Stimulated activated CD4-positive, alpha-beta T cell treated with anti-CD3 and anti-CD28 coated beads, TNF-alpha, amount 100 ng/mL, for 1 hour (primary cell): ENCODE results near the gene SH3GL1.
A peak's percentile ranks its signal among the peaks of the same experiment; 100 is the strongest.

Experiments used
- DNase-seq, 3 donors: peaks; one replicate each; pipeline ENCODE4 v3.0.0-alpha.2; 2020; ENCODE audit warnings: low read depth in 3 of 3, low spot score in 1 of 3

The SH3GL1 gene

DNA sequence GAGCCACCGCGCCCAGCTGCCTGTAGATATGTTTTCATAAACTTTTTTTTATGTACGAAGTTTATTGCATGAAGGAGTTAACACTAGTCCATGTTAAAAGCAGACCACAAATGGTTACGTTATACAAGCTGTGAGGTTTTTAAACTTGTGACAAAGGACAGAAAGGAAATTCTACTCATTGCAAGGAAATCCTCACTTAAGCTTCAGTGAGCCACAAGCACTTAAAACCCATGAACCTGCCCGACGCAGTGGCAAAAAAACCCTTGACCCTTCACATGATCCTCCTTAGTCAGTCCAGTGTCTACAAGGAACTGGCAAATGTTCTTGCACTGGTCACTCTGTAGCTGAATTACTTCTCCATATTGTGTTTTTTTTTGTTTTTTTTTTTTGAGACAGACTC lies 52.8 kb downstream of the SH3GL1 start:
- DNase-seq: no peak

DNA sequence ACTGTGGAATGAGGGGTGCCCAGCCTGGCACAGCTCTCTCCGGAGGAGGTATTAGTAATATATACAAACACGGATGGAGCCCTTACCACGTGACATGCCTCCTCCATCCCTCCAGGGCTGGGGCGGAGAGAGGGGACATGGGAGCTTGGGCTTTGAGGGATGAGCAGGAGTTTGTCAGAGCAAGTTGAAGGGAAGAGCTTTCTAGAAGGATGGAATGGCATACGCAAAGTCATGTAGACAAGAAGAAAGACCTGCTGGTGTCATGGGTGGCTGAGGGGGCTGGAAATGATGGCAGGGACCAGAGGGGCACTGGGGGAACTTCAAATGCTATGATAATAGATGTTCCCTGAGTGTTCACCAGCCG lies 54.3 kb downstream of the SH3GL1 start:
- no peak for DNase-seq

DNA sequence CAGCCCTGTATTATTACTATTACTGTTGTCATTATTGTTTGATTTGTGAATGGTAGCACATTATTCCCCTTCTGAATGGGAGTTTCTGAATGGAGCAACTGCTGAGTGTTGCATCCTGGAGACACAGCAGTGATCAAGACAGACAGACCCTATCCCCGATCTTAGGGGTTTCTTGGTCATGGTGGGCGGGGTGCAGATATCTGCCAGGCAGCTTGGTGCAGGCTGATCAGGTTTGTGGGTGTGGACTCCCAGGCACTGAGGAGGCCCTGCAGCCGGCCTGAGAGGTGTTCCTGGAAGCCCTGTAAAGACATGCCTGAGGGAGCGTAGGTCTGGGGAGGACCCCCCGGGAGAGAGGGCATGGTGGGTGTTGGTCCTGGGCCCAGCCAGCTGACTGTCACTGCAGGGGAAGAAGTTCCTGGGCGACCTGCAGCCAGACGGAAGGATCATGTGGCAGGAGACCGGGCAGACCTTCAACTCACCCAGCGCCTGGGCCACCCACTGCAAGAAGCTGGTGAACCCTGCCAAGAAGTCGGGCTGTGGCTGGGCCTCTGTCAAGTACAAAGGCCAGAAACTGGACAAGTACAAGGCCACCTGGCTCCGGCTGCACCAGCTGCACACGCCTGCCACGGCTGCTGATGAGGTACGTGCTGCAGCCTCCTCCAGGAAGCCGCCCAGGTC lies 54.9 kb downstream of the SH3GL1 start:
- no peak for DNase-seq

DNA sequence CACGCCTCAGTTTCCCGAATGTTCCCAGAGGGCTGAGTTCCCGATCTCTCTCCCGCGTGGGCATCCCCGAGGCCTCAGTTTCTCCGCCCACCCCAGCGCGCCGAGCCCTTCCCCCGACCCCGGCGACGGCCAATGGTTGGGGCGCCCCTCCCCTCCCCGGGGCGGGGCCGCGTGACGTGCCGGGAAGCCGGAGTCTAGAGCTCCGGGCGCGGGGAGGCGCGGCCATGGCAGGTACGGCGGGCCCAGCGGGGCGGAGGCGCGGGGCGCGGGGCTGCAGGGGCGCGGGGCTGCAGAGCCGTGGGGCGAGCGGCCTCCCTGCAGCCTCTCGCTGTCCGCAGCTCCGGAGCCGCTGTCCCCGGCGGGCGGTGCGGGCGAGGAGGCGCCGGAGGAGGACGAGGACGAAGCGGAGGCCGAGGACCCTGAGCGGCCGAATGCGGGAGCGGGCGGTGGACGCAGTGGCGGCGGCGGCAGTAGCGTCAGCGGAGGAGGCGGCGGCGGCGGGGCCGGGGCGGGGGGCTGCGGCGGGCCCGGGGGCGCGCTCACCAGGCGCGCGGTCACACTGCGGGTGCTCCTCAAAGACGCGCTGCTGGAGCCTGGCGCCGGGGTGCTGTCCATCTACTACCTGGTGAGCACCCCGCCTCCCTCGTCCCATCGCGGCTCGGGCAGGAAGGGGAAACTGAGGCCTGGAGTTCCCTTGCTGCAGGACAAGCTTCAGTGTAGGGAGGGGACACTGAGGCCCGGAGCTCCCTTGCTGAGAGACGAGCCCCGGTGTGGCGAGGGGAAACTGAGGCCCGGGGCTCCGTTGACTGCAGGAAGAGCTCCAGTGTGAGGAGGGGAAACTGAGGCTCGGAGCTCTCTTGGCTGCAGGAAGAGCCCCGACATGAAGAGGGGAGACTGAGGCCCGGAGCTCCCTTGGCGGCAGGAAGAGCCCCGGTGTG lies 56.7 kb downstream of the SH3GL1 start, which contains the start of gene MPND:
Gene MPND (plus strand): TSS at position 193 of the 938 bp plus-strand sequence. CDS start 32 bp downstream, at position 225.
- DNase-seq: peak; percentile 69 to 95 (median 77)

DNA sequence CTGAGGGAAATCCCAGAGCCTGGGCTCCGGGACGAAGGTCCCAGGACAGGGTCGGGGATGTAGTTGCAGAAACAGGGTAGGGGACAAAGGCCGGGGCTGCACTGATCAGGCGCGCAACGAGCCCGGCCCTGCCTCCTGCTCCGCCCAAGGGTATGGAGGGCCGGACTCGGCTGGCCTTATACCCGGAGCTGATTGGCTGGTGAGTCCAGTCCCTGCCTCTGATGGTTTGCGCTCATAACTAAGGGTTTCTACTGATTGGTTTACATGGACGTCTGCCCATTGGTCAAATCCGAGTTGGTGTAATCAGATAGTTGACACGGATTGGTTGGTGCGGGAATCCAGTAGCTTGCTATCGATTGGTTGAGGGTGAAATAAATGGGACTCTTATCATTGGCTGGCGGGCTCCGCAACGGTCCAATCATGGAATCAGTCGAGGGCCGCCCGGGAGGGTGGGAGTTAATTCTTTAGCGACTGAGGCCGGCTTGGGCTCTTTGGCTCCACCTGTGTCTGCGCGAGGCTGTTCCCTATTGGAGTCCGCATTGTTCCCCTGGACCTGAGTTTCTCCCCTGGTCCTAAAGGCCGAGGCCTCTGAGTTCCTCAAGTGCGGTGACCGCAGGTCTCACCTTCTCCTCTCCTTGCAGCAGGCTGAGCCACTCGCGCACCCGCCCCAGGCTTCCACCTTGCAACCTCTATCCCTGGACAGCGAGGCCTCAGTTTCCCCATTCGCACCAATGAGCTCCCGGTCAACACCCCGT lies 57.6 kb downstream of the SH3GL1 start:
- peak; percentile 72 to 86 (median 82) for DNase-seq

DNA sequence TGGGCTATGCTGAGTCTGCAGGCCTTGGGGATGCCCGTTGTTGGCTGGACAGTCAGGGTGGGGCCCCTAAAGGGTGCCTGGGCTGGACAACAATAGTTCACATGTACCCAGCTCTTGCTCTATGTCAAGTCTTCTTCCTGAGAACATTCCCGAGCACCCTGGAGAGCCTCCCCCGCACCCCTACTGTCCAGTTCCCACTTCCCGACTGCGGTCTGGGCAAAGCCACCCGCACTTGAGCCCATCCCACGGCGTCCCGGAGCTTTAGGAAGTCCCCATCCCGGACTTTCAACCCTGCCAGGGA lies 58.1 kb downstream of the SH3GL1 start:
- no peak for DNase-seq

DNA sequence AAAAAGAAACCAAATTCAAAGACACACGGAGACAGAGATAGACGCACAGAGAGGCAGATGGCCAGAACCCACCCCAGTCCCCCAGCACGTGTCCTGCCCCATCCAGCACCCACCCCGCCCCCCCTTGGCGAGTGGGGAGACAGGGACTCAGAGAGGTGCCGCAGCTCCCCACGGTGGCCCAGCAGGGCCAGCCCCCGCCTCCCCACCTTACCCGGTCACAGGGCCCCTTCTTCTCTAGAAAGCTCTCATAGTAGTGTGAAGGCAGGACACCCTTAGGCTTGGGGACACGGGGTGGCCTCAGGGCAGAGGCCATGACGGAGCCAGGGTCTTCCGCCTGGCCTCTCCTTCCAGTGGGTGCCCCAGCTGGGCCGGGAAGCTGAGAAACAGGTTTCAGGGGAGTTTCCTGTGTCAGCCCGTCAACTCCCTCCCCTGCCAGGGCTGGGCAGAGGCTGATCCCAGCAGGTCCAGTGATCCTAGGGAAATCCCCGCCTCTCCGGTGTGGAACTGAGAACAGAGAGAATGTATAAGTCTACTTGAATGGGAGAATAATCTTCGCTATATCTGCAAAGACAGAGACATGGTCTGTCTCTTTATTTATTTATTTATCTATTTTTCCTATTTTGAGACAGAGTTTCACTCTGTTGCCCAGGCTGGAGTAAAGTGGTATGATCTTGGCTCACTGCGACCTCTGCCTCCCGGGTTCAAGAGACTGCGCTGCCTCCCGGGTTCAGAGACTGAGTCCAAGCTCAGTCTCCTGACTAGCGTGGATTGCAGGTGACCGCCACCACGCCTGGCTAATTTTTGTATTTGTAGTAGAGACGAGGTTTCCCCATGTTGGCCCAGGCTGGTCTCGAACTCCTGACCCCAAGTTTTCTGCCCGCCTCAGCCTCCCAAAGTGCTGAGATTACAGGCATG lies 61.6 kb downstream of the SH3GL1 start, which contains the start of gene STAP2:
Gene STAP2 (minus strand): TSS at position 387 of the 915 bp plus-strand sequence. CDS start 74 bp downstream, at position 313.
- no peak for DNase-seq

DNA sequence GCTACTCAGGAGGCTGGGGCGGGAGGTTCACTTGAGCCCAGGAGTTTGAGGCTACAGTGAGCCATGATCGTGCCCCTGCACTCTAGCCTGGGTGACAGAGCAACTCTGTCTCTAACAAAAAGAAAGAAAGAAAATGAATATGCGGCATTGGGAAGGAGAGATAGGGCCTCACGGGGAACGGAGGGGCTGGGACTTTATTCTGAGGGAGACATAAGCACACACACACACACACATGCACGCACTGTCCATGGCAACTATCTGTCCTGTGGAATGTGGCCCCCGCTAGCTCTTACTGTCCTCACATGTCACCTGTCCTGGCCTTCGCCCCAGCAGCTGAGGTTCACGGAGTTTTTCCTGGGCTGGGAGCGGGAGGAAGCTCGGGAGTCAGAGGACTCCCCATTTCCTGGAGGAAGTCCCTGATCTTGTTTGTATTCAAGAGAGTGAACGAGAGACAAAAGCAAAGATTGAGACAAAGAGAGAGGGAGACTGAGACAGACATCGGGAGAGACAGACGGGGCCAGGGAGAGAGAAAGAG lies 62.4 kb downstream of the SH3GL1 start:
- no peak for DNase-seq

DNA sequence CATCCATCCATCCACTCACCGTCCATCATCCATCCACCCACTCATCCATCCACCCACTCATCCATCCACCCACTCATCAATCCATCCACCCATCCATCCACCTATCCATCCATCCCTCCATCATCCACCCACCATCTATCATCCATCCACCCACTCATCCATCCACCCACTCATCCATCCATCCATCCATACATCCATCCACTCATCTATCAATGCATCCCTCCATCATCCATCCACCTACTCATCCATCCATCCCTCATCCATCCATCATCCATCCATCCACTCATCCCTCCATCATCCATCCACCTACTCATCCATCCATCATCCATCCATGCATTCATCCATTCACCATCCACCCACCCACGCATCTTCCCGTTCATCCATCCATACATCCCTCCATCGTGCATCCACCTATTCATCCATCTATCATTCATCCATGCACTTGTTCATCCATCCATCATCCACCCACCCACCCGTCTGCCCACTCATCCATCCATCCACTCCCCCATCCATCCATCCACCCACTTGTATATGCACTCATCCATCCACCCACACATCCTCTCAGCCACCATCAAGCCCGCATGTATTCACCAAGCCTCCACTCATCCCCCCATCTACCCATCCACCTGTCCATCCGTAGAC lies 65.3 kb downstream of the SH3GL1 start:
- no peak for DNase-seq

DNA sequence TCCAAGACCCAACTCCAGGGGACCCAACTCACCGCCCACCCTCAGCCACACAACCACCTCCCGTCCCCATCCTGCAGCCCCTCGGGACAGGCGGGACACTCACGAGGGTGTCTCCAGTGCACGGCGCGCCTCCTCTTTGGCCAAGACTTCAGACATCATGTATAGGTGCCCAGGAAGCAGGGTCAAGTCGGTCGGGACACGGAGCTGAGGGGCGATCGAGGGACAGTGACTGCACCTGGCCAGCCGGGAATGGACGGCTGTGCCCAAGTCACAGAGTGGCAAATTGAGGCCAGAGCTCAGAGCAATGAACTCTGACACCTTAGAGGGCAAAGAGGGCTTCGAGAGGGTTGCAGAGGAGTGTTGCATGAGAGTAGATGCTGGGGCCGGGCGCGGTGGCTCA lies 70.5 kb downstream of the SH3GL1 start:
- DNase-seq: no peak

DNA sequence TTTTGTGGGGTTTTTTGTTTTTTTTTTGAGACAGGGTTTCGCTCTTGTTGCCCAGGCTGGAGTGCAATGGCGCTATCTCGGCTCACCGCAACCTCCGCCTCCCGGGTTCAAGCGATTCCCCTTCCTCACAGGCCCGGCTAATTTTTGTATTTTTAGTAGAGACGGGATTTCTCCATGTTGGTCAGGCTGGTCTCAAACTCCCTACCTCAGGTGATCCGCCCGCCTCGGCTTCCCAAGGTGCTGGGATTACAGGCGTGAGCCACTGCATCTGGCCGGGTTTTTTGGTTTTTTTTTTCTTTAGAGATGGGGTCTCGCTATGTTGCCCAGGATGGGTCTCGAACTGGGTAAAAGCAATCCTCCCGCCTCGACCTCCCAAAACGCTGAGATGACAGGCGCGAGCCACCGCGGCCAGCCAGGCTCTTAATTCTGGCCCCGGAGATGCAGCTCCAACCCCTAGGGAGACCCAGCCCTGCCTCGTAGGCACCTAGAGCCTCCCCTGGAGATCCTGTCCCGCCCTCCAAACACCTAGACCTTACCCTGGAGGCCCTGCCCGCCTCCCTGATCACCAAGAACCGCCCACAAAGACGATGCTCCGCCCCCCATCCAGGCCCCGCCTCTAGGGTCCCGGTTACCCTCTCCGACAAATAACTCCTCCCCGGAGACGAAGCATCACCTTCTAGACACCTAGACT lies 71.2 kb downstream of the SH3GL1 start:
- peak in 1 of 3 donors; percentile 45 for DNase-seq

DNA sequence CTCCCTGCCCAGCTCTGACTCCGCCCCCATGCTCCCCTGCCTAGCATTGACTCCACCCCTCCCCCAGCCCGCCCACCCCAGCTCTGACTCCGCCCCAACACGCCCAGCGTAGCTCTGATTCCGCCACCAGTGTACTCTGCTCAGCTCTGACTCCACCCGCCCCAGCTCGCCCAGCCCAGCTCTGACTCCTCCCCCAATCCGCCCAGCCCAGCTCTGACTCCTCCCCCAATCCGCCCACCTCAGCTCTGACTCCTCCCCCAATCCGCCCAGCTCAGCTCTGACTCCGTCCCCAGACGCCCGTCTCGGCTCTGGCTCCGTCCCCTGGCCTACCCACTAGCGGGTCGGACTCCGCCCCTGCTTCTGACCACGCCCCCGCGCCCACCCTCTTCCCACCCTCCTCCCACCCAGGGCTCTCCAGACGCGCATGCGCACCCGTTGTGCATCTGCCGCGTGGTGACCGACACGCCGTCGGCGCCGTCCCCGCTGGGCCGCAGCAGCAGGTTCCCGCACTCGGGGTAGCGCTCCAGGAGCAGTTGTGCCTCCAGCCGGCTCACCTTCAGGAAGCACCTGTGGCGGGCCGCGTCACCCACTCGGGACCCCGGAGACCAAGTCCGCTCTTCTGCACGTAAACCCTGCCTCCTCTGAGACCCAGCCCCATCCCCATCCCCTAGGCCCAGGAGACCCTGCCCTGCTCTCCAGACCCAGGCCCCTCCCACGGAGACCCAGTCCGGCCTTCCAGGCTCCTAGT lies 71.9 kb downstream of the SH3GL1 start:
- peak; percentile 86 to 99 (median 94) for DNase-seq

DNA sequence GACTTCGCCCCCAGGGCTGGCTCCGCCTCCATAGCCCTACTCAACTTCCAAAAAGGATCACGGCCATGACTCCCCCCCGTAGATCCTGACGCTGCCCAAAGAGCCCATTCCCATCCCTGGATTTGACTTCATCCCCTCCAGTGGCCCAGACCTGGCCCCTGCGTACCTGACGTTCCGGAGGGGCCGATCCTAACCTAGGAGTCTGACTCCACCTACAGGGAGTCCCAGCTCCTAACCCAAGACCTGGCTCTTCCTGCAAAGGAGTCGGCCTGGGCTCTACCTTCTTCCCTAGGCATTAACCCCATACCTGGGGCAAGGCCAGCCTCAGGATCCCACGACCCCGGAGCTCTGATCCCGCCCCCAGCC lies 72.5 kb downstream of the SH3GL1 start:
- DNase-seq: no peak

DNA sequence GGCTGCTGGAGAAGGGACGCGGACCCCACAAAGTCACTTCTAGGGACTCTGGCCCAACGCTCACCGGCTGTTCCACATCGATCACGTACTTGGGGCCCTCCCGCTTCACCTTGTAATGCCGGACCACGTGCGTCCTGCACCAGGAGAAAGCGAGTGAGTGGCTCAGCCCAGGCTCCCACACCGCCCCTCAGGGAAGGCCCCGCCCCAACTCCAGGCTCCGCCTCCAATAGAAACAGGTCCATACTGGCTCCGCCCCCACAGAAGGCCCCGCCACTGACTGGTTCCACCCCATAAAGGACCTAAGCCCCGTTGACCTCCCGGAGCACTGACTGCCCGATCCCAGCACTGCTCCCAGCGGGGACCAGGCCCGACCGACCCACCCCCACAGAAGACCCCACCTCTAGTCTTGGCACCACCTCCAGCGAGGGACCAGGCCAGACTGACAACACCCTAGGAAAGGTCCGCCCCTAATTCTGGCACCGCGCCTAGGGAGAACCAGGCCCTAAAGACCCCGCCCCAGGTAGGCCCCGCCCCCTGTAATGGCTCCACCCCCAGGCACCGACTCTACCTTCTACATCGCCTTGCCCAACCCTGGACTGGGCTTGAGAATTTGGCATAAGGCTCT lies 73.0 kb downstream of the SH3GL1 start:
- peak in 2 of 3 donors; percentile 25 to 67 for DNase-seq

DNA sequence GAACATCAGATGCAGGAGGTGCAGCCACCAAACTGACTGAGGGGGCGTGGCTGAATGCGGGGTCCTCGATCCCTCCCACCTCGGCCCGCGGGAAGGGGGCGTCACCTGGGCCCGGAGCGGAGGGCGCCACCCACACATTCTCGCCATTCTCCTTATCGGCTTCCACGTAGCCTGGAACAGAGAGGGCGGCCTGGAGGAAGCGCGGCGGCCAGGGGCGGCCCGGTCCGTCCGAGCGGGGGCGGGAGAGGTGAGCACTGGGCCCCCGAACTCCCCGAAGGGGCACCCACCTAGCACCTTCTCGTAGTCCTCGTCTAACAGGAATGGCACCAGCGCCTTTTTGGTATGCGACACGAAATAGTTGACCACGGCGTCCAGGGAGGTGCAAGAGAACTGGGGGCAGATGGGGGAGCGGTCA lies 73.5 kb downstream of the SH3GL1 start:
- DNase-seq: no peak

DNA sequence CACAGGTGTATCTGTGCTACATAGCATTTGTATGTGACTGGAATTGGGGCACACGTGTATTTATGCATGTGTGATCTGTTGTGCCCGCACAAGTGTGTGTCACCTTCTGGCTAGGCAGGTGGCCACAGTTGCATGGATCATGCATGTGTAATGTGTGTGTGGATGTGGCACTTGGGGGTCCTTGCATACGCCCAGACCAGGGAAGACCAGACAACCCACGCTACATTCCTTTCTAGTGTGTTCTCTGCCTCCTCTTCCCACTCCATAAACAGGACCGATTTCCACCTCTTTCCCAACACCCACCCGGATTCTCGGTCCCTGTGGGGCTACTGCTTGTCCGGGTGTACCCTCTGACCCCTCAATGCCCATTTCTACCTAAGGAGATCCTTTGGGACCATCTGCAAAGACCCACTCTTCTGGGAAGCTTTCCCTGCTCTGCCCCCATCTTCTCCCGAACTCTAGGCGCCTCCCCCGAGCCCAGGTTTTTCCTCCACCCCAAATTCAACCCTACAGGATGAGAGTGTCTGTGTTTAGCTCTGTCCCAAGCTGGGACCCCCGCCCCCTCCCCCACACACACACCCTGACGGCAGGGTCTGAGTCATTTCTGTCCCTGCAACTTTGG lies 74.0 kb downstream of the SH3GL1 start:
- DNase-seq: no peak

DNA sequence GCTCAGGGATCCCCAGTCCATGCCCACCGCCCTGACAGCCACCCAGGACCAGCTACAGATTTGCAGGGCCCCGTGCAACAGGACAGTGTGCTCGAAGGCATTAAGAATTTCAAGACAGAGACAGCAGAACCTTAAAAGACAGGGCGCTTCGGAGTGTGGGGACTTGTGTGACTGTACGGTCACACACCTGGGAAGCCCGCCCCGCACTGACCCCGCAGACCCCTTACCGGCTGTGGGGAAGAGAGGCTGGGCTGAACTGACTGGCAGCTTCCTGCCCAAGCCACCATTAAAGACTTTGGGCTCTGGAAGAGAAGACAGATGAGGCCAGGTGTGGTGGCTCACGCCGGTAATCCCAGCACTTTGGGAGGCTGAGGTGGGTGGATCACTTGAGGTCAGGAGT lies 76.1 kb downstream of the SH3GL1 start:
- no peak for DNase-seq

DNA sequence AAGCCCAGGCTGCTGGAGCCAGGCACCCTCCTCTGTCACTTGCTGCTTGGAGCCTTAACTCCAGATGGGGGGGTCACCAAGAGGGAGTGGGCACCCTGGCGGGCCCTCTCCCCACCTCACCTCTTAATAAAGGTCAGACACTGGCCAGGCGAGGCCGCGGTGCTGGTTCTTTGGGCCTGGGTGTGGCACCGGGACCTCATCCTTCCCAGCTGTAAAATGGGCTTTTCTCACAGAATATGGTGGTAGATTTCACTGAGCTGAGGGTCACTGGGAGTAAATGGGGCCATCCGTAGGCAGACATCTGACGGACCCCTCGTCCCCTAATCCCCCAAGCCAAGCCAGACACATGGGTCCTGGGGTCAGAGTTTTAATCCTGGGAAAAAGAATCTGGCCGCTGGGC lies 76.7 kb downstream of the SH3GL1 start:
- no peak for DNase-seq
